Measurements from ENCODE around the gene NUS1. TPM values are rescaled to one million over a fixed set of nuclear protein-coding genes. Genes with fewer than 3 reads are reported as not detected.
"Not testable (repeated sequence)": the region's sequence is repeated elsewhere in the genome, so short reads cannot be mapped to it uniquely, and the experiment has no call there.

The NUS1 gene
- total RNA-seq, 1 donor from 2014 or later, result 44.6 TPM

DNA sequence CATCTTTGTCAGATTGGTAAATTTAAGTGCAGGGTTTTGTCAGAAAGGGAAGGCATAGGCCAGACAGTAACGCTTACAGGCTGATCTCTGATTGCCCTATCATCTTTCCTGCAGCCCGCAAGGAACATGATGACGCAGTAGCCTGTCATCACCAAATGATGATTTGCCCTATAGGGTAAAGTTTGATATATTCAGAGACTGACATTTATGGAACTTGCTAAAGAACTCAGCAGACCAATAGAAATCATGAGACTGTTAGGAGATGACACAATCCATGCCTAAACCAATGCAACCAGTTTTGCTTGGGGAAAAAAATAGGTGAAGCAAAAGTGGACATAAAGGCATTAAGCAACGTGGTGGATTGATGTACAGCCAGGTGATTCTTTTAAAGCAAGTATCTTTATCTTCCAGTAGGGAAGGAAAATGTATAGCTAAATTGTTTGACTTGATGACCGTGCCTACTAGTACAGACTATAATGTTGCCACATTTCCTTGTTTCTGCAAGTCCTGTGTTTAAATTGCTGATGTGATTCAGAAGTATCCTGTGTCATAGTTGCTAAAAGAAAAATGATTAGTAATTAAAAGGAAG, 2.4 kb downstream of the NUS1 start:
- Mint-ChIP-seq H3K9me3 (no peaks in the 10 kb centered on the region), H3K4me1 (ENCODE audit: low read depth) (peaks cover 49% of the 10 kb centered on the region), H3K36me3 (ENCODE audit: low read depth) (peaks cover 35% of the 10 kb centered on the region), H3K27me3 (ENCODE audit: low read depth) (no peaks in the 10 kb centered on the region), H3K4me3 (ENCODE audit: low read depth) (peak overlapping the region; percentile 86), H3K27ac (no peak overlapping the region)
- intact Hi-C loops (cut with micrococcal nuclease), result no loop called here
- DNase-seq (ENCODE audit: low spot score), result no peak

DNA sequence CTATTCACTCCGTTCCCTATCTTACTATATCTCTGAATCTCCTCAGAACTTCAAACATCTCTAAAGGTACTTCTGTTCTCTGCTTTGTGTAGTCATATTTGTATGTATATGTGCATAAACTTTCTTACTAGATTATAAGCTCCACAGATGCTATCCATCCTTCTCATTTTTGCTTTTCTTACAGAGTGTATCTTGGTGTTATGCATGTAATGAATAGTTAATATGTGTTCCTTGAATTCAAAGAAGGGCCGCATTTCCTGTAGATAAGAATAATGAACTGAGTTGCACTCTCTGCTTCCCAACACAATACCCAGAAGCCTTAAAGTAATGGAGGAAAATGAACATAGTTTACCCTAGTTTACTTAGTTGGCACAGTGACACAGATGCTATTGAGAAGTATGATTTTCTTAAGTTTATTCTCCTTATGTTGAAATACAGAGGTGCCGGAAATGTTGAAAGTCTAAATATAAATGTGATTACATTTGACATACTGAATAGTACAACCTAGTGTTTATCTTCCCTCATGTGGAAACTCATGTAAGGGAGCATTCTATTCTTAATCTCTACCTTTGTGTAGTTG, 6.0 kb downstream of the NUS1 start:
- intact Hi-C loops (cut with micrococcal nuclease), result no loop called here
- Mint-ChIP-seq H3K4me3 (ENCODE audit: low read depth) (no peak overlapping the region), H3K4me1 (ENCODE audit: low read depth) (peaks cover 43% of the 10 kb centered on the region), H3K27ac (no peak overlapping the region), H3K27me3 (ENCODE audit: low read depth) (no peaks in the 10 kb centered on the region), H3K36me3 (ENCODE audit: low read depth) (peaks cover 35% of the 10 kb centered on the region), H3K9me3 (no peaks in the 10 kb centered on the region)
- DNase-seq (ENCODE audit: low spot score), result no peak

- Mint-ChIP-seq H3K36me3 (ENCODE audit: low read depth) (peaks cover 19% of the 10 kb centered on the region), H3K9me3 (no peaks in the 10 kb centered on the region), H3K4me1 (ENCODE audit: low read depth) (peaks cover 26% of the 10 kb centered on the region), H3K4me3 (ENCODE audit: low read depth) (no peak overlapping the region), H3K27me3 (ENCODE audit: low read depth) (no peaks in the 10 kb centered on the region), H3K27ac (no peak overlapping the region)
- DNase-seq (ENCODE audit: low spot score), result no peak
- intact Hi-C loops (cut with micrococcal nuclease), result no loop called here
These were observed 9.5 kb downstream of the NUS1 start for GRCh38 chr6:117684749-117685148.

DNA sequence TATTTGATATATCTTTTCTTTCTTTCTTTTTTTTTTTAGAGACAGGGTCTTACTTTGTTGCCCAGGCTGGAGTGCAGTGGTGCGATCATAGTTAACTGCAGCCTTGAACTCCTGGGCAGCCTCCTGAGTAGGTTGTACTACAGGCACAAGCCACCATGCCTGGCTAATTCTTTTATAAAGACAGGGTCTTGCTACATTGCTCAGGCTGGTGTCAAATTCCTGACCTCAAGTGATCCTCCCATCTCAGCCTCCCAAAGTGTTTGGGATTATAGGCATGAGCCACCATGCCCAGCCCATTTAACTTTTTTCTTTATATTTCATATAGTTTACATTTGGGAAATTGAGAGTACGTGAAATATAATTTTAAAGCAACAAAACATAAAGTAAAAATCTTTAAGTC, 10.1 kb downstream of the NUS1 start:
- H3K27me3 Mint-ChIP-seq (ENCODE audit: low read depth), result no peaks in the 10 kb centered on the region
- no peak overlapping the region for H3K4me3 Mint-ChIP-seq (ENCODE audit: low read depth)
- no peak for DNase-seq (ENCODE audit: low spot score)
- intact Hi-C loops (cut with micrococcal nuclease), result no loop called here
- peaks cover 13% of the 10 kb centered on the region for H3K36me3 Mint-ChIP-seq (ENCODE audit: low read depth)
- H3K4me1 Mint-ChIP-seq (ENCODE audit: low read depth), result peaks cover 22% of the 10 kb centered on the region
- no peak overlapping the region for H3K27ac Mint-ChIP-seq
- H3K9me3 Mint-ChIP-seq, result no peaks in the 10 kb centered on the region

DNA sequence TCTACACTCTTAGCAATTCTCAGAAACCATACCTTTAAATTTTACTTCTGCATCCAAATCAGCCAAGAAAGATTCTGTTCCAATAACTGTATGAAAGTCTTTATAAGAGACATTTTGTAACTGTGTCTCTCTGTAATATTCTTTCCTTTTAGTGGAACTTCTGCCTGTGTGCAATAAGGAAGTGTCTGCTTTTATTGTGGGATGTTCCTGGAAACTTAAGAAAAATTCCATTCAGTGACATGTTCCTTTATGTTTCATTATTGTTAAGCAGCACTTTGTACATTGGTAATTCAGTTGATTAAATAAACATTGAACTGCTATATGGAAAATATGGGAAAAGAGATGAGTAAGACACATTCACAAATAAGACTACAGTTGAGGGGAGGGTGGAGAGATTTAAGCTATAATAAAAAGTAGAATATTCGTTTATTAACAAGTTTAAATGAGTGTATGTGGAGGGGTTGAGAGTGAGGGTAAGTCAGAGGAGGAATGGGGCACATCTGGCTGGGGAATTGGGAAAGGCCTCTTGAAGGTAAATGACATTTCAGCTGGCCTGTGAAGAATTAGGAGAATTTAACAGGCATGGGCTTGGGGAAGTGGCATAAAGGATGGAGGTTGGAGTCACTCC, 11.9 kb downstream of the NUS1 start:
- no peaks in the 10 kb centered on the region for H3K27me3 Mint-ChIP-seq (ENCODE audit: low read depth)
- H3K4me1 Mint-ChIP-seq (ENCODE audit: low read depth), result peaks cover 12% of the 10 kb centered on the region
- H3K9me3 Mint-ChIP-seq, result no peaks in the 10 kb centered on the region

GRCh38 chr6:117689584-117689983, 14.3 kb downstream of the NUS1 start:
- not testable (repeated sequence) for DNase-seq (ENCODE audit: low spot score)

More for the DNA sequence above, 11.9 kb downstream of the NUS1 start:
- no peak overlapping the region for H3K27ac Mint-ChIP-seq
- intact Hi-C loops (cut with micrococcal nuclease), result no loop called here
- H3K36me3 Mint-ChIP-seq (ENCODE audit: low read depth), result peaks cover 6% of the 10 kb centered on the region
- DNase-seq (ENCODE audit: low spot score), result no peak
- no peak overlapping the region for H3K4me3 Mint-ChIP-seq (ENCODE audit: low read depth)

GRCh38 chr6:117706504-117706903, 31.2 kb downstream of the NUS1 start:
- H3K9me3 Mint-ChIP-seq, result no peaks in the 10 kb centered on the region
- H3K36me3 Mint-ChIP-seq (ENCODE audit: low read depth), result peaks cover 22% of the 10 kb centered on the region
- no peaks in the 10 kb centered on the region for H3K27me3 Mint-ChIP-seq (ENCODE audit: low read depth)
- H3K27ac Mint-ChIP-seq, result no peak overlapping the region
- H3K4me3 Mint-ChIP-seq (ENCODE audit: low read depth), result no peak overlapping the region
- H3K4me1 Mint-ChIP-seq (ENCODE audit: low read depth), result peaks cover 1% of the 10 kb centered on the region
- intact Hi-C loops (cut with micrococcal nuclease), result no loop called here
- DNase-seq (ENCODE audit: low spot score), result no peak

More at GRCh38 chr6:117689584-117689983, 14.3 kb downstream of the NUS1 start:
- H3K9me3 Mint-ChIP-seq; H3K4me1 Mint-ChIP-seq (ENCODE audit: low read depth); H3K27ac Mint-ChIP-seq; H3K4me3 Mint-ChIP-seq (ENCODE audit: low read depth); H3K27me3 Mint-ChIP-seq (ENCODE audit: low read depth); intact Hi-C loops (cut with micrococcal nuclease): not testable (repeated sequence)
- H3K36me3 Mint-ChIP-seq (ENCODE audit: low read depth), result peaks cover 23% of the 10 kb centered on the region

GRCh38 chr6:117706936-117707509, 31.8 kb downstream of the NUS1 start:
- H3K36me3 Mint-ChIP-seq (ENCODE audit: low read depth), result peaks cover 19% of the 10 kb centered on the region
- intact Hi-C loops (cut with micrococcal nuclease); H3K4me1 Mint-ChIP-seq (ENCODE audit: low read depth); H3K27me3 Mint-ChIP-seq (ENCODE audit: low read depth); H3K9me3 Mint-ChIP-seq; H3K27ac Mint-ChIP-seq; H3K4me3 Mint-ChIP-seq (ENCODE audit: low read depth); DNase-seq (ENCODE audit: low spot score): not testable (repeated sequence)

DNA sequence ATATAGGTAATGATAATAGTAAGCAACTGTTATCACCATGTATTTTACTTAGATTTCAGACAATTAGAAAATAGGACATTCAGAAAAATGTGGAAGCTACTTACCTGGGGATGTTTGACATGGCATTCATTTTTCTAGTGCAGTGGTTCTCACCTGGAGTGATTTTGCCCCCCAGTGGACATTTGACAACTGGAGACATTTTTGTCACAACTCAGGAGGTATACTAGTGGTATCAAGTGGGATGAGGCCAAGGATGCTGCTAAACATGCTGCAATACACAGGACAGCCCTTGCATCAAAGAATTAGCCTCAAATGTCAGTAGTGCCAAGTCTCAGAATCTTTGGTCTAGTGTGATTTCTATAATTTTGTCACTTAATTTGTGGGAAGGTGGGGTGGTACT, 36.1 kb downstream of the NUS1 start:
- Mint-ChIP-seq H3K27me3 (ENCODE audit: low read depth) (no peaks in the 10 kb centered on the region), H3K27ac (no peak overlapping the region), H3K4me1 (ENCODE audit: low read depth) (peaks cover 1% of the 10 kb centered on the region), H3K36me3 (ENCODE audit: low read depth) (peaks cover 9% of the 10 kb centered on the region), H3K9me3 (no peaks in the 10 kb centered on the region), H3K4me3 (ENCODE audit: low read depth) (no peak overlapping the region)
- DNase-seq (ENCODE audit: low spot score), result no peak
- intact Hi-C loops (cut with micrococcal nuclease), result no loop called here

DNA sequence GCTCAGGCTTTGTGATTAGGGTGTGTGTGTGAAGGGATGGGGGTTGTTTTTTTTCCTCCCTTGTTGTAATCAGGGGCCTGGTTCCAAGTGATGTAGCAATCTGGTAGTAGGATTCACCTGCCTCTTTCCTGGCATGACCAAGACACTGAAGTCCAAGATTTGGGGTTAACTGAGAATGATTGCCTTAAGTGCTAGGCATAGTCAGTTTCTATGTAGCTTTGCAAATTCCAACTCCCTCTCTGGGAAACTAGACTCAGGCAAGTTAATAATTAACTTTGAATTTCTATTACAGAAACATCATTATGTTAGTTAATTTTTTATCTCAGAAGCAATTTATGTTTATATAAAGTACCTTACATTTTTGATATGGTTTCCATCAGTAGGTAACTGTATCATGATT, 43.6 kb downstream of the NUS1 start:
- Mint-ChIP-seq H3K4me3 (ENCODE audit: low read depth) (no peak overlapping the region), H3K36me3 (ENCODE audit: low read depth) (no peaks in the 10 kb centered on the region), H3K9me3 (peaks cover 7% of the 10 kb centered on the region), H3K27me3 (ENCODE audit: low read depth) (no peaks in the 10 kb centered on the region), H3K4me1 (ENCODE audit: low read depth) (no peaks in the 10 kb centered on the region), H3K27ac (no peak overlapping the region)
- no peak for DNase-seq (ENCODE audit: low spot score)
- intact Hi-C loops (cut with micrococcal nuclease), result no loop called here

DNA sequence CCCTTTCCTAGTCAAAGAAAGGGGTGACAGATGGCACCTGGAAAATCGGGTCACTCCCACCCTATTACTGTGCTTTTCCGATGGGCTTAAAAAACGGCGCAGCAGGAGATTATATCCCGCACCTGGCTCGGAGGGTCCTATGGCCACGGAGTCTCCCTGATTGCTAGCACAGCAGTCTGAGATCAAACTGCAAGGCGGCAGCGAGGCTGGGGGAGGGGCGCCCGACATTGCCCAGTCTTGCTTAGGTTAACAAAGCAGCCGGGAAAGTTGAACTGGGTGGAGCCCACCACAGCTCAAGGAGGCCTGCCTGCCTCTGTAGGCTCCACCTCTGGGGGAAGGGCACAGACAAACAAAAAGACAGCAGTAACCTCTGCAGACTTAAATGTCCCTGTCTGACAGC, 46.3 kb downstream of the NUS1 start:
- H3K4me3 Mint-ChIP-seq (ENCODE audit: low read depth); H3K36me3 Mint-ChIP-seq (ENCODE audit: low read depth); H3K27ac Mint-ChIP-seq; H3K27me3 Mint-ChIP-seq (ENCODE audit: low read depth); H3K4me1 Mint-ChIP-seq (ENCODE audit: low read depth); H3K9me3 Mint-ChIP-seq; intact Hi-C loops (cut with micrococcal nuclease); DNase-seq (ENCODE audit: low spot score): not testable (repeated sequence)

- peaks cover 2% of the 10 kb centered on the region for H3K27me3 Mint-ChIP-seq (ENCODE audit: low read depth)
- intact Hi-C loops (cut with micrococcal nuclease), result no loop called here
- peaks cover 2% of the 10 kb centered on the region for H3K4me1 Mint-ChIP-seq (ENCODE audit: low read depth)
- H3K9me3 Mint-ChIP-seq, result no peaks in the 10 kb centered on the region
- DNase-seq (ENCODE audit: low spot score), result no peak
- H3K4me3 Mint-ChIP-seq (ENCODE audit: low read depth), result no peak overlapping the region
- no peaks in the 10 kb centered on the region for H3K36me3 Mint-ChIP-seq (ENCODE audit: low read depth)
- no peak overlapping the region for H3K27ac Mint-ChIP-seq
These were observed 53.4 kb downstream of the NUS1 start for GRCh38 chr6:117728626-117729025.

DNA sequence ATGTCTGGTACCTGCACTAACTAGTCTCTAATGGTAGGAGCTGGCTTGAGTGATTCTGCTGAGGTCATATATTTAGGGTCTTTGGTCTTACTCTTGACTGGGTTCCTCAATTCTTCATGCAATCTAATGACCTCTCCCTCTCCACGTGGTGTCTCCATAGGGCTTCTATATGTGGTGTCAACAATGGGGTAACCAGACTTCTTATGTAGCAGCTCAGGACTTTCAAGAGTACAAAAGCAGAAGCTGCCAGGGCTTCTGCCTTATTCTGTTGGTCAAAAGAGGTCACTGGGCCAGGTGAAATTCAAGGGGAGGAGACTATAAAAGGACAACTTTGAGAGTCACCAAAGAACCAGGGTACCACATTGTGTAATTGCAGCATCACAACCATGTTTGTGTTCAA, 54.3 kb downstream of the NUS1 start:
- intact Hi-C loops (cut with micrococcal nuclease), result no loop called here
- H3K27ac Mint-ChIP-seq, result no peak overlapping the region

More for the DNA sequence above, 54.3 kb downstream of the NUS1 start:
- Mint-ChIP-seq H3K27me3 (ENCODE audit: low read depth) (peaks cover 2% of the 10 kb centered on the region), H3K36me3 (ENCODE audit: low read depth) (no peaks in the 10 kb centered on the region), H3K9me3 (no peaks in the 10 kb centered on the region), H3K4me1 (ENCODE audit: low read depth) (peaks cover 2% of the 10 kb centered on the region), H3K4me3 (ENCODE audit: low read depth) (no peak overlapping the region)
- no peak for DNase-seq (ENCODE audit: low spot score)
